HL-60 (cell line): Measurements from ENCODE around the gene ARPC1A.
A peak's percentile ranks its signal among the peaks of the same experiment; 100 is the strongest.

ENCODE experiments used
- DNase-seq, 2 experiments: peaks; one replicate each; pipeline ENCODE4 v3.0.0-alpha.2; 2010 to 2020; ENCODE audit warnings: low read depth in 1 of 2, low spot score in 1 of 2
- H3K27ac ChIP-seq: fragments of 250-450 bp; sonication (Bioruptor Pico); replicated peaks from 2 replicates; pipeline ENCODE4 v1.5.1; 2020; ENCODE audit warnings: mild to moderate bottlenecking, moderate library complexity
- H3K27me3 ChIP-seq: fragments of 250-450 bp; sonication (Bioruptor Pico); 2 replicates; pipeline ENCODE4 v1.5.1; 2021; ENCODE audit warnings: mild to moderate bottlenecking, moderate library complexity; ENCODE audit not compliant: insufficient read depth, poor library complexity, severe bottlenecking
- H3K4me3 ChIP-seq: replicated peaks from 2 replicates; pipeline ENCODE4 v1.5.1; 2011; ENCODE audit warnings: mild to moderate bottlenecking, control low read depth, low read length; ENCODE audit not compliant: insufficient read depth
- GABPA ChIP-seq: IDR thresholded peaks from 2 replicates; pipeline ENCODE4 v1.6.1; 2012; ENCODE audit warnings: low read depth
- POLR2AphosphoS5 ChIP-seq: IDR thresholded peaks from 2 replicates; pipeline ENCODE4 v1.6.1; 2012; ENCODE audit warnings: low read depth
- REST ChIP-seq: IDR thresholded peaks from 2 replicates; pipeline ENCODE4 v1.6.1; 2012; ENCODE audit warnings: low read depth; ENCODE audit not compliant: insufficient replicate concordance
- SPI1 ChIP-seq: IDR thresholded peaks from 2 replicates; pipeline ENCODE4 v1.6.1; 2012; ENCODE audit warnings: low read depth, mild to moderate bottlenecking, borderline replicate concordance
- TF ChIP-seq, protein P1 (sequence below): IDR thresholded peaks from one replicate; pipeline ENCODE4 v1.5.1; 2011; ENCODE audit warnings: low read length, control low read depth, inconsistent platforms; ENCODE audit not compliant: insufficient read depth

The ARPC1A gene

GRCh38 chr7:99392659-99393354 lies 67.1 kb downstream of the ARPC1A start:
- H3K27ac ChIP-seq: no peak overlapping the region
- TF ChIP-seq POLR2AphosphoS5: no peak
- TF ChIP-seq, protein P1, sequence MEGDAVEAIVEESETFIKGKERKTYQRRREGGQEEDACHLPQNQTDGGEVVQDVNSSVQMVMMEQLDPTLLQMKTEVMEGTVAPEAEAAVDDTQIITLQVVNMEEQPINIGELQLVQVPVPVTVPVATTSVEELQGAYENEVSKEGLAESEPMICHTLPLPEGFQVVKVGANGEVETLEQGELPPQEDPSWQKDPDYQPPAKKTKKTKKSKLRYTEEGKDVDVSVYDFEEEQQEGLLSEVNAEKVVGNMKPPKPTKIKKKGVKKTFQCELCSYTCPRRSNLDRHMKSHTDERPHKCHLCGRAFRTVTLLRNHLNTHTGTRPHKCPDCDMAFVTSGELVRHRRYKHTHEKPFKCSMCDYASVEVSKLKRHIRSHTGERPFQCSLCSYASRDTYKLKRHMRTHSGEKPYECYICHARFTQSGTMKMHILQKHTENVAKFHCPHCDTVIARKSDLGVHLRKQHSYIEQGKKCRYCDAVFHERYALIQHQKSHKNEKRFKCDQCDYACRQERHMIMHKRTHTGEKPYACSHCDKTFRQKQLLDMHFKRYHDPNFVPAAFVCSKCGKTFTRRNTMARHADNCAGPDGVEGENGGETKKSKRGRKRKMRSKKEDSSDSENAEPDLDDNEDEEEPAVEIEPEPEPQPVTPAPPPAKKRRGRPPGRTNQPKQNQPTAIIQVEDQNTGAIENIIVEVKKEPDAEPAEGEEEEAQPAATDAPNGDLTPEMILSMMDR: no peak
- TF ChIP-seq SPI1: no peak
- TF ChIP-seq GABPA: no peak
- no peak for TF ChIP-seq REST
- no peak for DNase-seq

DNA sequence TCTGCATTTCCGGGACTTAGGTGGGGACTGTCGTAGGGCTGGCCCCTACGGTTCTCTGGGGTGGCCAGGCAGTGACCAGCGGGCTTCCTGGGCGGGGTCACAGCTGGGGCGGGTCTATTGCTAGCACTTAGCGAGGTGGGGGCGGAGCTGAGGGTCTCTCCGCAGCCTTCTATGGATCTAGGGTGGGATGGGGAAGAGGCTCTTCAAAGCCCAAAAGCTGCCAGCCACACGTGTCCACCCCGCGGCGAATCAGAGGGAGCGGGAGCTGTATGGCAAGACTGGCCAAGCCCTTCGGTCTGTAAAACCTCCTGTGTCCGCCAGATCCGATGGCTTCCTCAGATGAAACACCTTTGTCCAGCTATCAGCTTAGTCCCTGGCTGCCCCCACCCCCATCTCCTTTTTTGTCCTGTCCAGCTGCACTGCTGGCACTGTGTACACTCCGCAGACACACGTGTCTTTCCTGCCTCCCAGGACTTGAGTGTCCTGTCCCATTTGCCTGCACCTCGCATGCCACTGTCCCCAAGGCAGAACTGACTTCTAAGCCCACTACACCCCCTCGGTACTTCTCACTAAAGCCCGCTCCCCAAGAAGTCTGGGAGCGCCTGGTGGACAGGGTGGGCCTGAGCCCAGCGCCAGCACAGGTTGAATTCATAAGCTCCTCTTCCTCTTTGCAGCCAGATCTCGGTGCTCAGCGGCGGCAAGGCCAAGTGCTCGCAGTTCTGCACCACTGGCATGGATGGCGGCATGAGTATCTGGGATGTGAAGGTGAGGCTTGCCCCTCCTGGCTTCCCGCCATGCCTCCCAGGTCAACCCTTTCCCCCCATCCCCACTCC lies 67.9 kb downstream of the ARPC1A start:
- Histone ChIP-seq H3K27me3 (no peaks in the 10 kb centered on the region), H3K4me3 (no peak overlapping the region), H3K27ac (no peak overlapping the region)
- peak; percentile 28; the same call in 1 of the 2 replicates for TF ChIP-seq POLR2AphosphoS5
- TF ChIP-seq, protein P1: no peak
- DNase-seq: no peak

More at GRCh38 chr7:99392659-99393354, 67.1 kb downstream of the ARPC1A start:
- no peaks in the 10 kb centered on the region for H3K27me3 ChIP-seq
- H3K4me3 ChIP-seq: no peak overlapping the region

DNA sequence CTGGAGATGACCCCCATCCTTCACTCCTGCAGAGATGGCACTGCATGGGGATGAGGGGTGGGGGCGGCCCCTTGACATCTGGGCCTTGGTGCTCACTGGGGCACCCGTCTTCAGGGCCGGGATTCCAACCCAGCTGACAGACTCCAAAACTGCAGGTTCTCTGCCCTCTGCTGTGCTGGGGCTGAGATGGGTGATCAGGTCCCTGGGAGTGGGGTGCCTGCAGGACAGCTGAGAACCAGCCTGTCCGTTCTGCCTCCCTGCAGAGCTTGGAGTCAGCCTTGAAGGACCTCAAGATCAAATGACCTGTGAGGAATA lies 68.4 kb downstream of the ARPC1A start:
- no peaks in the 10 kb centered on the region for H3K27me3 ChIP-seq
- no peak overlapping the region for H3K27ac ChIP-seq
- DNase-seq: no peak
- no peak overlapping the region for H3K4me3 ChIP-seq
- no peak for TF ChIP-seq SPI1

DNA sequence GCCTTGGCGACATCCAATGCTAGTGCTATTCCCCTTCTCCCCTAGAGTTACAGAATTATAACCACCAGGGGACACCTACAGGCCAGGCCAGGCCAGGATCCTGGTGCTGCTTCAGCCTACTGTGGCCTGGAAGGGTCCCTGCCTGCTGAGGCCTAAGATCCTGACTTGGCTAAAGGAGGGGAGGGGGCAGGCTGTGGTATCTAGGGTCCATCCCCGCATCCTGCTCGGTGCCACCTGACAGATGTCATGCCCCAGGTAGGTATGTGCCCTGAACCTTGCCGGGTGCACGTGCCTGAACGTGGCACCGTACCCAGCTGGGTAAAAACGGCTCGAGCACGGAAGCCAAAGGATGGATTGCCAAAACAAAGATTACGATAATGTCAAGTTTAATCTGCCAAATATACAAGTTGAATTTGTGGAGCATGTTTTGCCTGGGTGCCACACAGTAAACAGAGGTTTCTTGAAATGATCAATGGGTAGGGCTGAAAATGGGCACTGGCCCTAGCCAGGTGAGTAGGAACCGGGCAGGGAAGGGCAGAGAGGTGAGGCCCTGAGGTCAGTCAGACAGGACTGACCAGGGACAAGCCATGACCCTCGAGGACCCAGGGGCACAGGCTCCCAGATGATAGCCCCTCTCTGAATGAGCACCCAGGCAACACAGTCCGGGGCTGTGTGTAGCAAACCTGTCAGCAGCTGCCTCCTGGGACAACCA lies 70.1 kb downstream of the ARPC1A start:
- Histone ChIP-seq H3K27ac (no peak overlapping the region), H3K27me3 (no peaks in the 10 kb centered on the region), H3K4me3 (no peak overlapping the region)
- TF ChIP-seq GABPA: no peak
- TF ChIP-seq POLR2AphosphoS5: peak; percentile 64
- DNase-seq: no peak

DNA sequence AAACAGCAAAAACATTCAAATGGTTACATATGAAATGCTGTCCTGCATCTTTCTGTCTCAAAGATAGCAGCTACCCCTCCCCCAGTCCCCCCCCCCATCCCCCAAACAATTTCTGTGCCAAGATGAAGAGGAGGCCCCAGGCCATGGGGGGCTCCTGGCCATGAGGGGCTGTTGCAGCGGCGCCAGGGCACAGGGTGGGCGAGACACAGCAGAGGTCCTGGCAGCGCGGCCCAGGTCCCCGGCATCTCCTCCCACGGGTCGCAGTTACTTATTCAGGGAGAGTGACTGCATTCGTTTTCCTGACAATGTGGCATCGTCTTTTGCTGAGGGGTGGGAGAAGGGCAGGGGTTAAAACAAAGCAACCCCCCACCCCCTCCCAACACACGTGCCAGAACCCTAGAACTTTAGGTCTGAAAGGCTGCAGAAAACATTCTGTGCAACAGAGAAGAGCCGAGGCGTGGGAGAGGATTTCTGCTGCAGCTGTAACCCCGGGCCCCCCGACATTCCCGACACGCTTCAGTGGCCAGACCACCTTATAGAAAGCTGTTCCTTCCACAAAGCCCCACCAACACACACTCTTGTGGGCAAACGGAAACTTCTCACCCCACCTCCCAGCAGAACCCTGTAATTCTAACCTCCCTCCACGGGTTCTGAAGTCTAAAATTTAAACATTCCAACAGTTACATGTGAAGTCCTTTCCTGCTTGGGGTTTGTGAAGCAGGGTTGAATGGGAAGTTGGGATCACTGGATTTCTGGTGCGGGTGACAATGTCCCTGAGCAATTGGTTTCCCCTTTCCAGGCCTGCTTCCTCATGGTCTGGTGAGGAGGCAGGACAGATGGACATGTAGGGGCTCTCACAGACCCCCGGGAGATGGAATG lies 71.0 kb downstream of the ARPC1A start:
- TF ChIP-seq SPI1: no peak
- TF ChIP-seq, protein P1: no peak
- TF ChIP-seq POLR2AphosphoS5: no peak; the same call in 1 of the 2 replicates
- no peak for TF ChIP-seq REST
- TF ChIP-seq GABPA: no peak
- no peak for DNase-seq
- Histone ChIP-seq H3K4me3 (no peak overlapping the region), H3K27me3 (no peaks in the 10 kb centered on the region), H3K27ac (no peak overlapping the region)
